Neural progenitor cell (in vitro differentiated cells): ENCODE results near the gene CEMIP2. TPM values are rescaled to one million over a fixed set of nuclear protein-coding genes. Genes with fewer than 3 reads are reported as not detected.

ENCODE experiments used
- DNase-seq: peaks from one replicate; pipeline ENCODE4 v3.0.0-alpha.2; 2016; ENCODE audit warnings: low spot score
- H2AFZ ChIP-seq: fragments of 200-600 bp; sonication (generic); replicated peaks from 2 replicates; pipeline ENCODE4 v1.6.1; 2016; ENCODE audit warnings: antibody characterized with exemption
- H3F3A ChIP-seq: fragments of 200-600 bp; sonication (generic); 2 replicates; pipeline ENCODE4 v1.6.1; 2016; ENCODE audit warnings: antibody characterized with exemption, low read depth
- H3K27ac ChIP-seq: fragments of 200-600 bp; sonication (generic); 2 replicates; pipeline ENCODE4 v1.5.1; 2016; ENCODE audit warnings: mild to moderate bottlenecking
- H3K27me3 ChIP-seq: fragments of 200-600 bp; sonication (generic); 2 replicates; pipeline ENCODE4 v1.6.1; 2016; ENCODE audit warnings: mild to moderate bottlenecking, moderate library complexity
- H3K36me3 ChIP-seq: fragments of 200-600 bp; sonication (generic); 2 replicates; pipeline ENCODE4 v1.5.1; 2016
- H3K4me1 ChIP-seq: fragments of 200-600 bp; sonication (generic); 2 replicates; pipeline ENCODE4 v1.6.1; 2016; ENCODE audit warnings: mixed run types
- H3K4me2 ChIP-seq: fragments of 200-600 bp; sonication (generic); 2 replicates; pipeline ENCODE4 v1.6.1; 2016
- H3K4me3 ChIP-seq: fragments of 200-600 bp; sonication (generic); 2 replicates; pipeline ENCODE4 v1.5.1; 2016
- H3K79me2 ChIP-seq: fragments of 200-600 bp; sonication (generic); 2 replicates; pipeline ENCODE4 v1.6.1; 2016; ENCODE audit warnings: low read depth
- H3K9ac ChIP-seq: fragments of 200-600 bp; sonication (generic); 2 replicates; pipeline ENCODE4 v1.6.1; 2016
- H3K9me3 ChIP-seq: fragments of 200-600 bp; sonication (generic); 2 replicates; pipeline ENCODE4 v1.5.1; 2016; ENCODE audit warnings: low read depth
- H4K20me1 ChIP-seq: fragments of 200-600 bp; sonication (generic); 2 replicates; pipeline ENCODE4 v1.6.1; 2016; ENCODE audit warnings: low read depth
- H3K27ac Mint-ChIP-seq: 3 replicates; pipeline ENCODE4 v1.8.0; 2021; ENCODE audit warnings: mixed read lengths
- H3K27me3 Mint-ChIP-seq: 2 replicates; pipeline ENCODE4 v1.8.0; 2022; ENCODE audit warnings: low read depth, mild to moderate bottlenecking, inconsistent platforms, moderate library complexity, mixed read lengths; ENCODE audit not compliant: insufficient read depth
- H3K36me3 Mint-ChIP-seq: 3 replicates; pipeline ENCODE4 v1.8.0; 2021; ENCODE audit warnings: mixed read lengths
- H3K4me1 Mint-ChIP-seq: 3 replicates; pipeline ENCODE4 v1.8.0; 2021; ENCODE audit warnings: mixed read lengths
- H3K4me3 Mint-ChIP-seq: 3 replicates; pipeline ENCODE4 v1.8.0; 2021; ENCODE audit warnings: mild to moderate bottlenecking, moderate library complexity, mixed read lengths
- H3K9me3 Mint-ChIP-seq: 3 replicates; pipeline ENCODE4 v1.8.0; 2020; ENCODE audit warnings: mixed read lengths
- EZH2 ChIP-seq: fragments of 200-600 bp; sonication (generic); IDR thresholded peaks from 2 replicates; pipeline ENCODE4 v1.6.1; 2017; ENCODE audit warnings: antibody characterized with exemption, mild to moderate bottlenecking, moderate library complexity
- EZH2phosphoT487 ChIP-seq: fragments of 200-600 bp; sonication (generic); IDR thresholded peaks from 2 replicates; pipeline ENCODE4 v1.6.1; 2017; ENCODE audit warnings: antibody characterized with exemption
- total RNA-seq: library from RNA; depleted of rRNA; stranded (reverse); fragments of >200 nt; gene quantifications from 2 replicates; pipeline ENCODE4 v1.2.3, GENCODE V29; 2015; ENCODE audit warnings: low replicate concordance
- TF ChIP-seq, protein P1 (sequence below): fragments of 200-600 bp; sonication (generic); IDR thresholded peaks from 2 replicates; pipeline ENCODE4 v1.5.1; 2017; ENCODE audit warnings: antibody characterized with exemption, mild to moderate bottlenecking

The CEMIP2 gene
- total RNA-seq, 1 donor from 2014 or later: 218 TPM

DNA sequence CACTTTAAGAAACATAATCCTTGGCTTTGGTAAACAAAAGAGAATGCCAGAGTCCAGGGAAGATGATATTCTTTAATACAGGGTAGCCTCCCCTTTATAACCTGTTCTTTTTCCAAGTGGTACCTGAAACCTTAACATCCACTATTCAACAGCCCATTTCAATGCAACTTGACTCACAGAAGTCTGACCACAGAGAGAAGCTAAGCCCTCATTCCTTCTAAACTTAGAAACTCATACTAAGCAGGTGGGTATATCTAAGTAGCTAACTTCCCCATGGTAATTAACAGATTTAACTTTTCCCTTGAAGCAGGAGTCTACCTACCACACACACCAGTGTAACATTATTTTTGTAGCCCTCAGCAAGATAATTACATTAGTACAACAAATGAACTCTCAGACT, 91.9 kb downstream of the CEMIP2 start:
- no peaks in the 10 kb centered on the region for H3K79me2 ChIP-seq
- H3F3A ChIP-seq: peaks cover 33% of the 10 kb centered on the region
- H3K4me1 ChIP-seq: no peaks in the 10 kb centered on the region
- H4K20me1 ChIP-seq: no peaks in the 10 kb centered on the region
- Mint-ChIP-seq H3K36me3 (peaks cover 18% of the 10 kb centered on the region), H3K9me3 (peaks cover 7% of the 10 kb centered on the region), H3K4me1 (no peaks in the 10 kb centered on the region), H3K27me3 (peaks cover 3% of the 10 kb centered on the region), H3K4me3 (no peak overlapping the region), H3K27ac (no peak overlapping the region)
- no peaks in the 10 kb centered on the region for H3K27me3 ChIP-seq
- no peak overlapping the region for H2AFZ ChIP-seq
- no peak overlapping the region for H3K4me3 ChIP-seq
- DNase-seq: no peak
- TF ChIP-seq EZH2phosphoT487 (no peak), EZH2 (no peak)
- TF ChIP-seq, protein P1, sequence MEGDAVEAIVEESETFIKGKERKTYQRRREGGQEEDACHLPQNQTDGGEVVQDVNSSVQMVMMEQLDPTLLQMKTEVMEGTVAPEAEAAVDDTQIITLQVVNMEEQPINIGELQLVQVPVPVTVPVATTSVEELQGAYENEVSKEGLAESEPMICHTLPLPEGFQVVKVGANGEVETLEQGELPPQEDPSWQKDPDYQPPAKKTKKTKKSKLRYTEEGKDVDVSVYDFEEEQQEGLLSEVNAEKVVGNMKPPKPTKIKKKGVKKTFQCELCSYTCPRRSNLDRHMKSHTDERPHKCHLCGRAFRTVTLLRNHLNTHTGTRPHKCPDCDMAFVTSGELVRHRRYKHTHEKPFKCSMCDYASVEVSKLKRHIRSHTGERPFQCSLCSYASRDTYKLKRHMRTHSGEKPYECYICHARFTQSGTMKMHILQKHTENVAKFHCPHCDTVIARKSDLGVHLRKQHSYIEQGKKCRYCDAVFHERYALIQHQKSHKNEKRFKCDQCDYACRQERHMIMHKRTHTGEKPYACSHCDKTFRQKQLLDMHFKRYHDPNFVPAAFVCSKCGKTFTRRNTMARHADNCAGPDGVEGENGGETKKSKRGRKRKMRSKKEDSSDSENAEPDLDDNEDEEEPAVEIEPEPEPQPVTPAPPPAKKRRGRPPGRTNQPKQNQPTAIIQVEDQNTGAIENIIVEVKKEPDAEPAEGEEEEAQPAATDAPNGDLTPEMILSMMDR: no peak
- H3K36me3 ChIP-seq: no peaks in the 10 kb centered on the region
- no peak overlapping the region for H3K4me2 ChIP-seq
- no peak overlapping the region for H3K9ac ChIP-seq
- H3K9me3 ChIP-seq: no peaks in the 10 kb centered on the region
- H3K27ac ChIP-seq: no peak overlapping the region

DNA sequence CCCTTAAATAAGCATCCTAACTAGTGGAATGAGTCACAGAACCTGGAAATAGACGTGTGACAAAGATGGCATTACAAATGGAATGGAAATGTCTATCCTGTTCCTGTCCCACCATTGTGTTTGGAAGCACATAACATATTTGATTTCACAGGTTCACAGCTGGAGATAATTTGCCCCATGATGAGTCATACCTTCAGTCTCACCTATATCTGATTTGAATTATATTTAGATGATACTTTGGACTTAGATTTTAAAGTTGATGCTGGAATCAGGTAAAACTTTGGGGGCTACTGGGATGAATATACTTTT, 92.5 kb downstream of the CEMIP2 start:
- Mint-ChIP-seq H3K9me3 (peaks cover 7% of the 10 kb centered on the region), H3K27ac (no peak overlapping the region), H3K36me3 (peaks cover 18% of the 10 kb centered on the region), H3K4me3 (no peak overlapping the region), H3K27me3 (peaks cover 3% of the 10 kb centered on the region), H3K4me1 (no peaks in the 10 kb centered on the region)
- Histone ChIP-seq H3K9ac (no peak overlapping the region), H3K9me3 (no peaks in the 10 kb centered on the region), H3K27ac (no peak overlapping the region), H3K36me3 (no peaks in the 10 kb centered on the region), H2AFZ (no peak overlapping the region), H3K4me1 (no peaks in the 10 kb centered on the region), H3K79me2 (no peaks in the 10 kb centered on the region), H3F3A (peaks cover 32% of the 10 kb centered on the region), H4K20me1 (no peaks in the 10 kb centered on the region), H3K4me3 (no peak overlapping the region), H3K4me2 (no peak overlapping the region), H3K27me3 (no peaks in the 10 kb centered on the region)
- DNase-seq: no peak
- TF ChIP-seq, protein P1: no peak
- TF ChIP-seq EZH2 (no peak), EZH2phosphoT487 (no peak)

DNA sequence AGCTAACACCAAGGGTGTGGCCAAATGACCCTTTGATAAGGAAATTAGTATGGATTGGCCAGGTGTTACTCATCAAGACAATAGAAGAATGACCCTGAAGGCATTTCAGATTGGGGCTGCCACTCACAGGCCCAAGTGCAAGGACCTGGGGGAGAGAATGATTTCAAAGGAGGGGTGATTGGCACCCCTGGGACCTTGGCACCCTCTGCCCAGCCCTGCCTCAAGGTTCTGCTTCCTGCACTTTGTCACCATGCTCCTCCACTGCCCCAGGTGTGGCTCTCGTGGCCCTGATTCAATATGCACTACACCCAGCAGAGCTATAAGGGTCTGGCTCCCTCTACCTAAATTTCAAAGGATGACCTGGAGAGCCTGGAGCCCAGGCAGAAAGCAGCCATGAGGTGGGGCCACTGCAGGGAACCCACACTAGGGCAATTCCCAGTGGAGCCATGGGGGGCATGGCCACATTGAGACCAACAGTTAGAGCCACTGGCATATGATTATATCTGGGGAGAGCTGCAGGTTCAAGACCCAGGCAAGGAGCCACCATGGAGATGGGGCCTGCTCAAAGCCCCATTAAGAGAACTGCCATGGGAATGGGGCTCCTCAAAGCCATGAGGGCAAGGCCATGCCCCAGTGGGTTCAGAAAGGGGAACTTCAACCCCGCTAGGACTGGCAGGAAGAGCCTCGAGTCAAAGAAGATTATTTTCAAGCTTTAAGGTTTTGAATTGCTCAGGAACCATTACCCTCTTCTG, 93.0 kb downstream of the CEMIP2 start:
- H3K36me3 ChIP-seq: no peaks in the 10 kb centered on the region
- no peak overlapping the region for H3K4me3 ChIP-seq
- Mint-ChIP-seq H3K27me3 (peaks cover 3% of the 10 kb centered on the region), H3K4me1 (no peaks in the 10 kb centered on the region), H3K27ac (no peak overlapping the region), H3K9me3 (peaks cover 7% of the 10 kb centered on the region), H3K4me3 (no peak overlapping the region), H3K36me3 (peaks cover 18% of the 10 kb centered on the region)
- no peaks in the 10 kb centered on the region for H3K27me3 ChIP-seq
- H3K9me3 ChIP-seq: no peaks in the 10 kb centered on the region
- TF ChIP-seq, protein P1: no peak
- TF ChIP-seq EZH2phosphoT487: no peak
- H3F3A ChIP-seq: peaks cover 27% of the 10 kb centered on the region
- H2AFZ ChIP-seq: no peak overlapping the region
- no peak for DNase-seq
- H3K4me2 ChIP-seq: no peak overlapping the region
- H3K27ac ChIP-seq: no peak overlapping the region
- H3K9ac ChIP-seq: no peak overlapping the region
- H3K79me2 ChIP-seq: no peaks in the 10 kb centered on the region
- no peaks in the 10 kb centered on the region for H4K20me1 ChIP-seq
- H3K4me1 ChIP-seq: no peaks in the 10 kb centered on the region
